Measurements from ENCODE around the gene NCAM2. TPM values are rescaled to one million over a fixed set of nuclear protein-coding genes. Genes with fewer than 3 reads are reported as not detected.

Gene NCAM2
- total and polyA plus RNA-seq, 2 of the 8 experiments (the other 6 are each of a cell fraction or from before 2014, with no cell fraction given): 0.14 to 1.1 TPM

DNA sequence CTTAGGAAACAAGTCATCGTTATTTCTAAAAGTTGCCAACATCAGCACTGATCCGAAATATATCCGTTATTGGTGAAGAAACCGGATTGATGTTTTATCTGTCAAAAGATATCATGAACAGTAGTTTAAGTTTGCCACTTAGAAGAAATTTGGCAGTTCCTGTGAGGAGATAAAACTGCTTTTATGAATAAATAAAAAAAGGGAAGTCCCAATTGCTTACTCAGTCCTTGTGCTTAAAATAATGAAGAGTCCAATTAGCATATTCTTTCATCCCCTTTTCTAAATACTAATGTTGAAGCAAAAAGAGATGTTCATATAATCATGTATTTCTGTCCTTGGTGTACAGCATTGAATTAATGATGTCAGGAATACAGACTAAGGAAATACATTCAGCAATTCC, 164.6 kb downstream of the NCAM2 start:
- no peak overlapping the region for H3K4me3 ChIP-seq (ENCODE audit: extremely low read depth in 1 of 4, insufficient read depth in 2 of 4, low read depth in 3 of 4, low read length in 4 of 4)
- H3K4me1 ChIP-seq (replicated peaks in 1 of 4; ENCODE audit: control insufficient read depth in 3 of 4, insufficient read depth in 4 of 4, low read length in 3 of 4): no peaks in the 10 kb centered on the region
- no peaks in the 10 kb centered on the region for H3K79me2 ChIP-seq (ENCODE audit: control insufficient read depth in 1 of 2, insufficient read depth in 2 of 2, low read length in 2 of 2)
- H2AFZ ChIP-seq (ENCODE audit: low read length): no peak overlapping the region
- no peak overlapping the region for H3K9ac ChIP-seq (replicated peaks in 1 of 4; ENCODE audit: extremely low read depth in 1 of 4, low read depth in 3 of 4, low read length in 3 of 4)
- no peak overlapping the region for H3K56ac ChIP-seq (replicated peaks; ENCODE audit: insufficient read length, low read depth, low read length)
- ChIA-PET CTCF (ENCODE audit: partially characterized antibody) (interaction anchor here (0.6 to 1.7 kb wide), 5 partner anchors 10 to 1489 kb away, joined by 3 to 5 read pairs (median 4); no protein-coding TSS in a partner anchor), POLR2A (ENCODE audit: partially characterized antibody) (no interaction called here)
- no peak overlapping the region for H4K8ac ChIP-seq (ENCODE audit: extremely low read depth, insufficient read depth, low read length)
- H3K79me1 ChIP-seq (ENCODE audit: low read depth, low read length): no peaks in the 10 kb centered on the region
- no peak overlapping the region for H3K18ac ChIP-seq (ENCODE audit: extremely low read depth, low read length)
- DNase-seq (ENCODE audit: low read depth in 1 of 2, low spot score in 2 of 2): no peak
- no peak overlapping the region for H2AK5ac ChIP-seq (ENCODE audit: low read depth, low read length)
- no peak overlapping the region for H3K4me2 ChIP-seq (ENCODE audit: insufficient read depth in 1 of 2, low read depth in 2 of 2, low read length in 2 of 2)
- H3K4ac ChIP-seq (replicated peaks; ENCODE audit: insufficient read length, low read depth, low read length): no peak overlapping the region
- no peak overlapping the region for H2BK120ac ChIP-seq (replicated peaks; ENCODE audit: low read depth, low read length)
- WGBS, 2 experiments (ENCODE audit: extremely low coverage in 1 of 2, insufficient coverage in 1 of 2, insufficient read length in 1 of 2, insufficient replicate concordance in 2 of 2, low coverage in 1 of 2, low lambda C conversion rate in 2 of 2, missing lambda C conversion rate in 1 of 2): 98% methylated on average over 4 of the region's 4 CpGs; no CpG with 5 or more reads in 1 of the 2 experiments
- no peak overlapping the region for H3K27ac ChIP-seq (ENCODE audit: low read depth, low read length)
- no peak overlapping the region for H2BK12ac ChIP-seq (ENCODE audit: low read depth, low read length)
- H3K14ac ChIP-seq (ENCODE audit: insufficient read length): no peak overlapping the region
- H2BK5ac ChIP-seq (ENCODE audit: low read depth, low read length): no peak overlapping the region
- H2BK20ac ChIP-seq (ENCODE audit: low read length): no peak overlapping the region
- no peaks in the 10 kb centered on the region for H3K27me3 ChIP-seq (replicated peaks in 1 of 4; ENCODE audit: control insufficient read depth in 3 of 4, extremely low read depth in 1 of 4, insufficient read depth in 3 of 4, low read length in 3 of 4)
- no peaks in the 10 kb centered on the region for H4K20me1 ChIP-seq (replicated peaks in 1 of 2; ENCODE audit: control insufficient read depth in 1 of 2, insufficient read depth in 2 of 2, low read length in 2 of 2)
- no peak overlapping the region for H2BK15ac ChIP-seq (ENCODE audit: low read length)
- H3K9me3 ChIP-seq (ENCODE audit: insufficient read depth in 2 of 2, low read depth in 1 of 2, low read length in 1 of 2): no peaks in the 10 kb centered on the region
- no peaks in the 10 kb centered on the region for H3K23me2 ChIP-seq (ENCODE audit: low read depth, low read length)
- no peak overlapping the region for H3K23ac ChIP-seq (ENCODE audit: insufficient read length)
- no peaks in the 10 kb centered on the region for H3K36me3 ChIP-seq (ENCODE audit: control insufficient read depth in 2 of 4, insufficient read depth in 4 of 4, low read length in 3 of 4)
- H4K91ac ChIP-seq (replicated peaks; ENCODE audit: insufficient read length, low read length): no peak overlapping the region
- FAIRE-seq: no peak
- H4K5ac ChIP-seq (ENCODE audit: insufficient read length, low read depth, low read length): no peak overlapping the region
- TF ChIP-seq KDM4A (IDR thresholded peaks at IDR 0.05; ENCODE audit: low read depth, low read length, severe bottlenecking) (no peak), MAX (IDR thresholded peaks at IDR 0.05) (no peak), CHD2 (IDR thresholded peaks at IDR 0.05; ENCODE audit: low read length) (no peak), TAF1 (IDR thresholded peaks at IDR 0.05; ENCODE audit: low read depth, low read length) (no peak), SIN3A (conservative IDR thresholded peaks at IDR 0.05 in 1 of 2, IDR thresholded peaks at IDR 0.05 in 1 of 2; ENCODE audit: low read depth in 1 of 2, low read length in 2 of 2) (no peak), CHD1 (IDR thresholded peaks at IDR 0.05; ENCODE audit: low read depth, low read length) (no peak), KDM1A (IDR thresholded peaks at IDR 0.05; ENCODE audit: borderline replicate concordance, low read length) (no peak), POLR2A (IDR thresholded peaks at IDR 0.05; ENCODE audit: control extremely low read depth in 1 of 2, low read depth in 2 of 2, low read length in 2 of 2) (no peak), EGR1 (IDR thresholded peaks at IDR 0.05; ENCODE audit: borderline replicate concordance, low read depth, low read length) (no peak), YY1 (IDR thresholded peaks at IDR 0.05; ENCODE audit: low read depth, low read length) (no peak), JUND (IDR thresholded peaks at IDR 0.05; ENCODE audit: low read length) (no peak), HDAC2 (IDR thresholded peaks at IDR 0.05; ENCODE audit: borderline replicate concordance in 1 of 2, low read depth in 2 of 2, low read length in 2 of 2) (no peak)
- TF ChIP-seq, protein P1, sequence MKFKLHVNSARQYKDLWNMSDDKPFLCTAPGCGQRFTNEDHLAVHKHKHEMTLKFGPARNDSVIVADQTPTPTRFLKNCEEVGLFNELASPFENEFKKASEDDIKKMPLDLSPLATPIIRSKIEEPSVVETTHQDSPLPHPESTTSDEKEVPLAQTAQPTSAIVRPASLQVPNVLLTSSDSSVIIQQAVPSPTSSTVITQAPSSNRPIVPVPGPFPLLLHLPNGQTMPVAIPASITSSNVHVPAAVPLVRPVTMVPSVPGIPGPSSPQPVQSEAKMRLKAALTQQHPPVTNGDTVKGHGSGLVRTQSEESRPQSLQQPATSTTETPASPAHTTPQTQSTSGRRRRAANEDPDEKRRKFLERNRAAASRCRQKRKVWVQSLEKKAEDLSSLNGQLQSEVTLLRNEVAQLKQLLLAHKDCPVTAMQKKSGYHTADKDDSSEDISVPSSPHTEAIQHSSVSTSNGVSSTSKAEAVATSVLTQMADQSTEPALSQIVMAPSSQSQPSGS (IDR thresholded peaks at IDR 0.05; ENCODE audit: low read length): no peak
